ENCODE results near the gene RFC3. TPM values are rescaled to one million over a fixed set of nuclear protein-coding genes. Genes with fewer than 3 reads are reported as not detected.

RFC3 gene, protein sequence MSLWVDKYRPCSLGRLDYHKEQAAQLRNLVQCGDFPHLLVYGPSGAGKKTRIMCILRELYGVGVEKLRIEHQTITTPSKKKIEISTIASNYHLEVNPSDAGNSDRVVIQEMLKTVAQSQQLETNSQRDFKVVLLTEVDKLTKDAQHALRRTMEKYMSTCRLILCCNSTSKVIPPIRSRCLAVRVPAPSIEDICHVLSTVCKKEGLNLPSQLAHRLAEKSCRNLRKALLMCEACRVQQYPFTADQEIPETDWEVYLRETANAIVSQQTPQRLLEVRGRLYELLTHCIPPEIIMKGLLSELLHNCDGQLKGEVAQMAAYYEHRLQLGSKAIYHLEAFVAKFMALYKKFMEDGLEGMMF
- 27.7 to 39.6 TPM (median 33.4 TPM) in 5 replicates for total RNA-seq (2022; extraction: Qiagen RNA extraction; ENCODE audit: low read depth)

GRCh38 chr13:33817901-33818706 is at the start of gene RFC3:
RFC3 (plus strand) TSS chr13:33818149; CDS start chr13:33818179, 30 bp downstream.

Data from A549 treated with CpdA at 1 μM for 4 hours (cell line).